Heart right ventricle (tissue), 16 donors: ENCODE data around the gene GRSF1. TPM values are rescaled to one million over a fixed set of nuclear protein-coding genes. Genes with fewer than 3 reads are reported as not detected.

Experiments
- ATAC-seq, 8 donors: fragments of 200-7000 bp; cut with Tn5 transposase; one replicate each; pipeline ENCODE4 v1.9.1; 2020; ENCODE audit warnings: mild to moderate bottlenecking in 8 of 8, moderate library complexity in 8 of 8, moderate number of reproducible peaks in 1 of 8
- DNase-seq, 2 donors: peaks; one replicate each; pipeline ENCODE4 v3.0.0-alpha.2; 2020
- H3K27ac ChIP-seq, 10 donors: fragments of 200-600 bp; sonication (generic) in 2 of 10; one replicate each; pipeline versions ENCODE4 v1.5.0 to v1.8.0; 2020 to 2022; ENCODE audit warnings: mild to moderate bottlenecking in 3 of 10
- H3K27me3 ChIP-seq, 7 donors: fragments of 200-600 bp; one replicate each; pipeline ENCODE4 v1.8.0; 2021 to 2022; ENCODE audit warnings: mild to moderate bottlenecking in 2 of 7
- H3K36me3 ChIP-seq, 9 donors: fragments of 200-600 bp; sonication (generic) in 1 of 9; one replicate each; pipeline versions ENCODE4 v1.5.0 to v1.8.0; 2020 to 2022; ENCODE audit warnings: mild to moderate bottlenecking in 2 of 9
- H3K4me1 ChIP-seq, 9 donors: fragments of 200-600 bp; sonication (generic) in 1 of 9; one replicate each; pipeline versions ENCODE4 v1.5.0 to v1.8.0; 2020 to 2022; ENCODE audit warnings: mild to moderate bottlenecking in 4 of 9
- H3K4me3 ChIP-seq, 10 donors: fragments of 200-600 bp; sonication (generic) in 2 of 10; one replicate each; pipeline versions ENCODE4 v1.5.0 to v1.8.0; 2020 to 2022; ENCODE audit warnings: mild to moderate bottlenecking in 7 of 10, moderate library complexity in 2 of 10
- H3K9me3 ChIP-seq, 11 donors: fragments of 200-600 bp in 10 of 11; sonication (generic) in 2 of 11; one replicate each; pipeline versions ENCODE4 v1.5.0 to v1.8.0; 2013 to 2022; ENCODE audit warnings: mild to moderate bottlenecking in 2 of 11, control low read depth in 1 of 11, moderate library complexity in 1 of 11
- WGBS, 2 donors: extraction: QIAGEN DNeasy Blood & Tissue Kit; methylation state at CpG; one replicate each; pipeline ENCODE4 v1.1.7; 2013; ENCODE audit warnings: inconsistent platforms in 1 of 2; 5-methylcytosine and 5-hydroxymethylcytosine counted together
- intact Hi-C, 10 donors: fragments of 100-400 bp; cut with DNase I; formaldehyde crosslinking; loops; one replicate each; pipeline versions ENCODE4 v1.11.1 to v1.14.2; 2022
- polyA plus RNA-seq, 2 donors: library from polyadenylated mRNA; stranded (reverse); fragments of 200-250 nt; gene quantifications; one replicate each; pipeline ENCODE4 v1.2.3, GENCODE V29; 2013
- total RNA-seq, 10 donors: library from RNA; stranded (reverse); fragmentation: NEBNext Ultra II Directional in 3 of 10; extraction: Animal tissue kit (Norgen Biotek cat#: 25700) in 3 of 10; gene quantifications; one replicate each; pipeline versions ENCODE4 v1.2.1 to v1.2.4, GENCODE V29; 2021 to 2023
- TF ChIP-seq, protein P1 (sequence below), 9 donors: fragments of 200-600 bp; sonication (generic) in 2 of 9; IDR thresholded peaks; one replicate each; pipeline versions ENCODE4 v1.5.0 to v1.8.0; 2021 to 2022; ENCODE audit warnings: antibody characterized with exemption in 9 of 9, mild to moderate bottlenecking in 5 of 9, moderate library complexity in 1 of 9
- donor health status: Arrhythmogenic right ventricular cardiomyopathy.
- donor health status: ischemic (EF 13 %, LVEDD 7.1; RV severe dilation, severe dysfunction).
- donor health status: healthy with polysubstance abuse.
- donor health status: DM: no; HTN: yes; CAD: no.
- donor health status: DM: no; HTN: no; CAD: no.
- donor health status: ischemic (EF 25% LVEDD 6.9; RV normal size, moderate dysfunction).
- donor health status: ischemic (EF 25% LVEDD 5.7; RV mildly dilated, moderate dysfunction).
- donor health status: healthy.
- donor health status: DM: yes; HTN: yes; CAD: no.
- donor health status: Ischemic cardiomyopathy.
- donor health status: ischemic (EF 35%, LVEDD 5.7; RV mildly dilated, moderate dysfunction).
- donor health status: nonischemic (EF 11% LVEDD 7.7; RV severe dilation, severe dysfunction).
- donor health status: DM: yes; HTN: yes; CAD: no.
- donor health status: PGD.
- donor health status: ischemic (EF 29% LVEDD 5.4; RV normal size, mild dysfunction).
- donor health status: nonischemic (EF 23%, LVEDD 6.1; RV moderate dilation, normal function).

Gene GRSF1
- total and polyA plus RNA-seq, 12 donors: 33.7 to 131 (median 101) TPM

DNA sequence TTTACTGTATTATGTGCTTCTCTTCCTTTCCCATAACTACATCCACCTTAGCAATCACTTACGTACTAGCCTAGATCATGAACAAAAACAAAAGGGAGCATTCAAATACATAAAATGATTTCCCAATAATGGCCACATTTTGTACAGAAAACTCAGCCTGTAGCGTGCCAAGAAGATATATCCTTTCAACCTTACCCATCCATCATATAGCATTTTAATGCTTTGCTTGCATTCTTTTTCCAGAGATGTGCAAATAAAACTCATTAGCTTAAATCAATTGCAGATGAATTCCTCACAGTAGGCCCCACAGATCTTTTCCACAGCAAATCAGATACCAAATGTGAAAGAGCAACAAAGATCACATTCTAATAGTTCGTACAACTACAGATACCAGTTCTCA lies 20.8 kb downstream of the GRSF1 start:
- intact Hi-C loops: no loop called here
- H3K4me1 ChIP-seq: no peaks in the 10 kb centered on the region
- no peak overlapping the region for H3K27ac ChIP-seq
- H3K27me3 ChIP-seq: no peaks in the 10 kb centered on the region
- peaks cover 0 to 65% (median 42%) of the 10 kb centered on the region in 9 donors for H3K36me3 ChIP-seq
- no peaks in the 10 kb centered on the region for H3K9me3 ChIP-seq
- DNase-seq: no peak
- TF ChIP-seq, protein P1, sequence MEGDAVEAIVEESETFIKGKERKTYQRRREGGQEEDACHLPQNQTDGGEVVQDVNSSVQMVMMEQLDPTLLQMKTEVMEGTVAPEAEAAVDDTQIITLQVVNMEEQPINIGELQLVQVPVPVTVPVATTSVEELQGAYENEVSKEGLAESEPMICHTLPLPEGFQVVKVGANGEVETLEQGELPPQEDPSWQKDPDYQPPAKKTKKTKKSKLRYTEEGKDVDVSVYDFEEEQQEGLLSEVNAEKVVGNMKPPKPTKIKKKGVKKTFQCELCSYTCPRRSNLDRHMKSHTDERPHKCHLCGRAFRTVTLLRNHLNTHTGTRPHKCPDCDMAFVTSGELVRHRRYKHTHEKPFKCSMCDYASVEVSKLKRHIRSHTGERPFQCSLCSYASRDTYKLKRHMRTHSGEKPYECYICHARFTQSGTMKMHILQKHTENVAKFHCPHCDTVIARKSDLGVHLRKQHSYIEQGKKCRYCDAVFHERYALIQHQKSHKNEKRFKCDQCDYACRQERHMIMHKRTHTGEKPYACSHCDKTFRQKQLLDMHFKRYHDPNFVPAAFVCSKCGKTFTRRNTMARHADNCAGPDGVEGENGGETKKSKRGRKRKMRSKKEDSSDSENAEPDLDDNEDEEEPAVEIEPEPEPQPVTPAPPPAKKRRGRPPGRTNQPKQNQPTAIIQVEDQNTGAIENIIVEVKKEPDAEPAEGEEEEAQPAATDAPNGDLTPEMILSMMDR (IDR thresholded peaks at IDR 0.05): no peak
- no peak for ATAC-seq
- H3K4me3 ChIP-seq: no peak overlapping the region
- 95 to 96% methylated on average over 3 of the region's 3 CpGs for WGBS, 2 donors

DNA sequence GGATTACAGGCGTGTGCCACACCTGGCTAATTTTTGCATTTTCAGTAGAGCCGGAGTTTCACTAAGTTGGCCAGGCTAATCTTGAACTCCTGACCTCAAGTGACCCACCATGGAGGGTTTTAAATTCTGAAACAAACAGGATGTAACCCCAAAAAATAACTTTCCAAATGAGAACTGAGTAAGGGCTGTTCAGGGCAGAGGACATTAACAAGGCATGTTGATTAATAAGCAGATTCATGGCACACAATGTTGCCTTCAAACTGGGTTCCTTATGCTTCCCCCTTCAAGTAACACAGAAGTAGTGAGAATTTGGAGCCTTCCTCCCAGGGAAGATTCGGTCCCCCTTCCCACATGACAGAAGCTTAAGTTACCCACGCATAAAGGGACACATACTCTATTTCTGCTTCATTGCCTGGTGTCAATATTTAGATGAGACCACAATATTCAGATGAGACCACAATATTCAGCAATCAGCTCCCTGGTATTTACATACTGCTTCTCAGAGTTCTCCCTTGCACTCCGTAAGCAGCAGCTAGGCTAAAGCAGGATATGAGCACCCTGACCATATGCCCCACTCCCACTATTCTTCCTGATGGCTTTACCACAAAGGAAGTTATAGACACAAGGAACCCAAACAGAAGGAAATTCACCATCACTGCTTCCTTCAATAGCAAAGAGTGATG lies 21.4 kb downstream of the GRSF1 start:
- Histone ChIP-seq H3K27ac (no peak overlapping the region), H3K27me3 (no peaks in the 10 kb centered on the region), H3K4me1 (no peaks in the 10 kb centered on the region), H3K4me3 (no peak overlapping the region), H3K9me3 (no peaks in the 10 kb centered on the region), H3K36me3 (peaks cover 0 to 59% (median 36%) of the 10 kb centered on the region in 9 donors)
- intact Hi-C loops: no loop called here
- DNase-seq: no peak
- TF ChIP-seq, protein P1 (IDR thresholded peaks at IDR 0.05): no peak
- ATAC-seq: no peak
- 91% methylated on average over 5 of the region's 5 CpGs for WGBS, 2 donors

DNA sequence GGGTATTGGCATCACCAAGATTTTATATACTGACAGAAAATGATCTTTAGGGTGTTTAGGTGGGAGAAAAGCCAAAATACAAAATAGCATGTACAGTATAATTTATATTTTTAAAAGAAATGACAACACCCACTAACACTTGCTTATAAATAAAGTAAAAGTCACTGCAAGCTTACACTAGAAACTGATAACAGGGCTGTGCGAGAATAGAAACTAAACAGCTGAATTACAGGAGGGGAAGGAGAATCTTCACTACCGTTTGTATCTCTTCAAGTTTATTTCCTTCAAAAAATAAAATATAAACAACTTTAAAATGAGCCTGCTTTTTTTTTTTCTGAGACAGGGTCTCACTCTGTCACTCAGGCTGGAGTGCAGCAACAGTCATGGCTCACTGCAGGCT lies 22.8 kb downstream of the GRSF1 start:
- Histone ChIP-seq H3K4me1 (no peaks in the 10 kb centered on the region), H3K4me3 (no peak overlapping the region), H3K27ac (no peak overlapping the region), H3K27me3 (no peaks in the 10 kb centered on the region), H3K9me3 (no peaks in the 10 kb centered on the region), H3K36me3 (peaks cover 0 to 45% (median 25%) of the 10 kb centered on the region in 9 donors)
- DNase-seq (no peak), ATAC-seq (no peak)
- intact Hi-C loops: no loop called here
- TF ChIP-seq, protein P1 (IDR thresholded peaks at IDR 0.05): no peak
- WGBS, 2 donors: 43% methylated on average over 2 of the region's 2 CpGs

DNA sequence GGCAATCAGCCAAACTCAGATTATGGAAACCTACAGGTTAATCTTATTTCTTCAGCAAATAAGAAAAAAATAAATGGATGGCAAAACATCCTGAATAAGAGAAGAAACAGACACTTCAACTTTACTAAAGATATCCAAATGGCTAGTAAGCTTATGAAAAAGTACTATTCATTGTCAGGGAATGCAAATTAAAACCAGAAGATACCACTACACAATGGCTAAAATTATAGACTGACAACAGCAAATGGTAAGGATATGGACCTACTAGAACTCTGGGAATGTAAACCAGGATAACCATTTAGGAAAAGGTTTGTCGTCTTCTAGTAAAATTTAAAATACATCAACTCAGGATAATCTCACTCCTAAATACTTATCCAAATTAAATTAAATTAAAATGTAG lies 24.3 kb downstream of the GRSF1 start:
- no peak overlapping the region for H3K4me3 ChIP-seq
- no peaks in the 10 kb centered on the region for H3K27me3 ChIP-seq
- peaks cover 0 to 29% (median 18%) of the 10 kb centered on the region in 9 donors for H3K36me3 ChIP-seq
- intact Hi-C loops: no loop called here
- DNase-seq (no peak), ATAC-seq (no peak)
- H3K9me3 ChIP-seq: no peaks in the 10 kb centered on the region
- H3K4me1 ChIP-seq: no peaks in the 10 kb centered on the region
- TF ChIP-seq, protein P1 (IDR thresholded peaks at IDR 0.05): no peak
- 89 to 96% methylated on average over 1 of the region's 1 CpG for WGBS, 2 donors
- H3K27ac ChIP-seq: no peak overlapping the region
